GM12874 (cell line): ENCODE data around the gene DNM1.

ENCODE experiments used
- CTCF ChIP-seq: IDR thresholded peaks from 2 replicates; pipeline ENCODE4 v1.5.1; 2011; ENCODE audit warnings: low read depth, mild to moderate bottlenecking, control low read depth, low read length, moderate library complexity; ENCODE audit not compliant: insufficient read depth

Gene DNM1

GRCh38 chr9:128253991-128254346 lies 50.8 kb downstream of the DNM1 start:
- TF ChIP-seq CTCF = no peak

- no peak for TF ChIP-seq CTCF
Observed at GRCh38 chr9:128254362-128254761, 51.2 kb downstream of the DNM1 start.

GRCh38 chr9:128254855-128255759 lies 51.9 kb downstream of the DNM1 start:
- peak; percentile 94 for TF ChIP-seq CTCF

GRCh38 chr9:128257086-128257825 lies 54.1 kb downstream of the DNM1 start:
- TF ChIP-seq CTCF = no peak

- TF ChIP-seq CTCF = no peak
Observed at GRCh38 chr9:128257907-128258306, 54.7 kb downstream of the DNM1 start.

- TF ChIP-seq CTCF = no peak
Observed at GRCh38 chr9:128258326-128258725, 55.1 kb downstream of the DNM1 start.

- TF ChIP-seq CTCF = no peak
Observed at GRCh38 chr9:128259156-128259555, 56.0 kb downstream of the DNM1 start.
